Astrocyte of the cerebellum (primary cell): Measurements from ENCODE around the gene SLC13A1.
A peak's percentile ranks its signal among the peaks of the same experiment; 100 is the strongest.

Source experiments
- DNase-seq: peaks from one replicate; pipeline ENCODE4 v3.0.0-alpha.2; 2011; ENCODE audit warnings: low read depth
- H3K4me3 ChIP-seq: 2 replicates; pipeline ENCODE4 v1.5.1; 2011; ENCODE audit warnings: mild to moderate bottlenecking, low read depth, low read length, moderate library complexity
- in situ Hi-C: cut with HindIII; loops from 2 replicates; pipeline ENCODE4 v1.10.0; 2017; ENCODE audit warnings: low sequenced_read_pairs
- TF ChIP-seq, protein P1 (sequence below): IDR thresholded peaks from 2 replicates; pipeline ENCODE4 v1.5.1; 2012; ENCODE audit warnings: low read length, low read depth, moderate library complexity, mild to moderate bottlenecking; ENCODE audit errors: missing control alignments

SLC13A1 gene

DNA sequence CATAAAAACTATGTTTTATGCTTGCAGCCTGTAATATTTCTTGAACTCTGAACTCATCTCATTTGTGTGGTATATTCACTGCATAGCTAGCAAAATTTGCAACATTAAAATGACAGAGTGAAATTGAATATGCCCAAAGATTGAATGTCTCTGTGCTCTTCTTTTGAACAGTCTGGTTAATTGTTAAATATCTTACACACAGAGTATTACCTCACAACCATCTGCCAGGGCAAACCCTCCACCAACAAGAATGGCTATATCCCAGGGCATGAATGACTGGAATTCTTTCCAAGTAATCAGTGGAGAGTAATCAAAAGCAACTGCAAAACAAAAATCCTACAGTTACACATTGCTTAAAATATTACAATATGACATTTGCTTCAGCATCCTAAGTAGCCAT is 76.9 kb downstream of the SLC13A1 start:
- DNase-seq = no peak
- H3K4me3 ChIP-seq = no peak overlapping the region
- in situ Hi-C loops = no loop called here
- TF ChIP-seq, protein P1, sequence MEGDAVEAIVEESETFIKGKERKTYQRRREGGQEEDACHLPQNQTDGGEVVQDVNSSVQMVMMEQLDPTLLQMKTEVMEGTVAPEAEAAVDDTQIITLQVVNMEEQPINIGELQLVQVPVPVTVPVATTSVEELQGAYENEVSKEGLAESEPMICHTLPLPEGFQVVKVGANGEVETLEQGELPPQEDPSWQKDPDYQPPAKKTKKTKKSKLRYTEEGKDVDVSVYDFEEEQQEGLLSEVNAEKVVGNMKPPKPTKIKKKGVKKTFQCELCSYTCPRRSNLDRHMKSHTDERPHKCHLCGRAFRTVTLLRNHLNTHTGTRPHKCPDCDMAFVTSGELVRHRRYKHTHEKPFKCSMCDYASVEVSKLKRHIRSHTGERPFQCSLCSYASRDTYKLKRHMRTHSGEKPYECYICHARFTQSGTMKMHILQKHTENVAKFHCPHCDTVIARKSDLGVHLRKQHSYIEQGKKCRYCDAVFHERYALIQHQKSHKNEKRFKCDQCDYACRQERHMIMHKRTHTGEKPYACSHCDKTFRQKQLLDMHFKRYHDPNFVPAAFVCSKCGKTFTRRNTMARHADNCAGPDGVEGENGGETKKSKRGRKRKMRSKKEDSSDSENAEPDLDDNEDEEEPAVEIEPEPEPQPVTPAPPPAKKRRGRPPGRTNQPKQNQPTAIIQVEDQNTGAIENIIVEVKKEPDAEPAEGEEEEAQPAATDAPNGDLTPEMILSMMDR = no peak

DNA sequence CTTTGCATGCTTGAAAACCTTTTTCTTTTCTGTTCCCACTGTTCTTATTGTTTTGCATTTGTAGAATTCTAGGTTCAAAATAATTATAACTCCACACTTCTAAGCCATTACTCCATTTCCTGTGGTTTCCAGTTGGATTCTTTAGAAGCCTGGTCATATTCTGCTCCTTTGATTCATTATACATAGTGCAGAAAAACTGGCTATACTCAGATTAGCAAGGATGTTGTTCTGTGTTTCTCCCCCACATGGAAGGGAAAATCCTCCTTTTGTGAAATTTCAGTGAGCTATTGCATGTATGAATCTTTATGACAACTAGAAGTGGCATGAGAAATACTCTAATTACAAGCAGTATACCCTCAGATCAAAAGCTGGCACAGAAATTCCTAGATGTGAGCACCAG is 79.5 kb downstream of the SLC13A1 start:
- in situ Hi-C loops = no loop called here
- peak; percentile 44 for DNase-seq
- no peak overlapping the region for H3K4me3 ChIP-seq
- TF ChIP-seq, protein P1 = no peak

DNA sequence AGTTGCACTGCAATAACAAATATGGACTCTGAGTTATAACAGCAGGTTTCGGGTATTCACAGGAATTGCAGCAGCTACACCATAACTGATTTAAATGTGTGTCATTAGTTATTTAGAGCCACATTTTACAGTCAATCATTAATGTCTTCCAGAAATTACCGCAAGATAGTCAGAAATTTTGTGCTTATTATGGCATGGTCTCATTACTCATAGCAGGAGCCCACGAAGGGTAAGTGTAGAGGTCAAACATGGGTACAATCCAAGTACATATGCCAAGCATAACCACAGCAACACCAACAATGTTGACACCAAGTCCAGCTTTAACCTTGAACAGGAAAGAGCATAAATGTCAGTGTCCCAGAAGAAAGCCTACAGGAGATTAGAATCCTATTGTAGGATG is 84.4 kb downstream of the SLC13A1 start:
- TF ChIP-seq, protein P1 = no peak
- no peak for DNase-seq
- in situ Hi-C loops = no loop called here
- H3K4me3 ChIP-seq = no peak overlapping the region

DNA sequence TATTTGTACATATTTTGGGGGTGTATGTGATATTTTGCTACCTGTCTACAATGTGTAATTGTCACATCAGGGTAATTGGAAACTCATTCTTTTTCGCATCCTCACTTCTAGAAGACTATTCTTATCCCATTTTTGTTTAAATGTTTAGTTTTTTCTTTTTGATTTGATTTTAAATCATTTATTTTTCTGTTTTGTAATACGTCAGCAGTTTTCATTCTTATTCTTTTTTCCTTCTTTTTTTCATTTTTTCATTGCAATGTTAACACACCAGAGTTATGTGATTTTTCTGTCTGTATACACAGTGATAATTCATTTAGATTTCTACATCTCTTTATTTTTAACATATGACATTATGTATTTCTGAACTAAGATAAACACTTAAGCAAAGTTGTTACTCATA is 85.5 kb downstream of the SLC13A1 start:
- TF ChIP-seq, protein P1 = no peak
- H3K4me3 ChIP-seq = no peak overlapping the region
- no peak for DNase-seq
- in situ Hi-C loops = no loop called here

DNA sequence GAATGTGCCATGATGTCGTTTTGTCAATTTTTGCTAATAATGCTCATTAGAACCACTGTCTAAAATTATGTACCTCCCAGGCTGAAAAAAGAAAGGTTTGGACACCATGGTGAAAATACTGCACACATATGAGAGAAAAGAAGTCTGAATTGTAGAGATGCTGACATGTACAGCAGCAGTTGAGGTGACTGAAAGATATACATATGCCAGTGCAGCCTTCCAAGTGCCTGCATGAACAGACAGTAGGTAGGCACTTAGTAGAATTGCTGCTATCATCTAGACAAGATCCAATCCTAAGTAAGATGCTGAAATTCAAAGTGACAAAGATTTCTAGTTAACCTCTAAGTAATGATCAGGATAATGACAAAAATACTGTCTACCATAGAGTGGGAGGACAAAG is 86.9 kb downstream of the SLC13A1 start:
- TF ChIP-seq, protein P1 = no peak
- no peak for DNase-seq
- in situ Hi-C loops = no loop called here
- H3K4me3 ChIP-seq = no peak overlapping the region

DNA sequence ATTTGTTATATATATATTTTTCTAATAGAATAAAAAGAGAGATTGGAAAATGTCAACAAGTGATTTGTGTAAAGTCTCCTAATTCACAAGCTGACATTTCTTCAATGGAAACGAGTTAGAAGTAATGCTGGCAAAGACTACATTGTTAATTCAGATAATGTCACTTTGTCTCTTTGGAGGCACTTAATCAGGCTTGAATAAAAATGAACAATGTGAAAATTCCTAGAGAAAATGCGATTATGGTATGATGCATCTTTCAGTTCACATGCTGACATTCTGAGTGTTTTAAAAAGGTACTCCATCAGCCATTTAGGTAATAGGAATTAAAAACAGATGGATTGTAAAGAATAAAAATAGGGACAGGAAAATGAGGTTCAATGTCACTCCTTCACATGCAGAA is 100.1 kb downstream of the SLC13A1 start:
- TF ChIP-seq, protein P1 = no peak
- H3K4me3 ChIP-seq = no peak overlapping the region
- no peak for DNase-seq
- in situ Hi-C loops = no loop called here

DNA sequence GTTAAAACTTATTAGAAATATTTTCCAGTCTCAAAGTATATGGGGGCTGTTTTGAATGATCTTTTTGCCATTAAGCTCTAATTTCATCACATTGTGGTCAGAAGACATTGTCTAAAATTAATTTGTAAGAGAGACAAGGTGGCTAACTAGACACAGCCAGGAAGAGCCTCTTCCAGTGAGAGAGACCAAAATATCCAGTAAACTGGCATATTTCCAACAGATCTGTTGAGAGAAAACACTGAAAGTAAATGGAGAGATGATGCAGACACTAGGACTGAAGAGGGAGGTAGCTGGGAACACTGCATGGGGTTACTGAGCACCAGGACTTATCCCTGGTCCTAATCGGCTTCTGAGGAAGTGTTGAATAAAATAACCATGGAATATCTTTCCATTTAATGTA is 102.8 kb downstream of the SLC13A1 start:
- H3K4me3 ChIP-seq = no peak overlapping the region
- TF ChIP-seq, protein P1 = no peak
- no peak for DNase-seq
- in situ Hi-C loops = no loop called here
